OCI-LY3 (cell line): ENCODE results near the gene PRAC2.

Experiments used
- EZH2phosphoT487 ChIP-seq: fragments of 200-600 bp; shearing (Covaris generic); IDR thresholded peaks from 2 replicates; pipeline ENCODE4 v1.6.1; 2018; ENCODE audit warnings: antibody characterized with exemption, mixed run types, low read depth
- TF ChIP-seq, protein P1 (sequence below): fragments of 200-600, 300-600 bp; sonication (generic); IDR thresholded peaks from 2 replicates; pipeline ENCODE4 v1.5.1; 2014; ENCODE audit warnings: antibody characterized with exemption, low read length, low read depth

DNA sequence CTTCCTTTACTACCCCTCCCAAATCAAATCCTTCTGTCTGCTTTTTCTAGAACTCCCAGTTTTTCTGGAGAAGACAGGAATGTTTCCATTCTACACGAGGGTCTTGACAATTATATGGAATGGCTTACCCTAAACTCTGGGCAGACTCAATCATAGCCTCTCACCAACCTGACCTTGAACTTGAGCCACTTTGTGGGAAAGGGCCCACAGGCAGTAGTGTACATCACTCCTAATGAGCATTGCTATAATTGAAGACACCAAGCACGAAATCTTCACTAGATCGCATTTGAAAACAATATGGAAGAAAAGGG is 7.2 kb downstream of the PRAC2 start:
- TF ChIP-seq, protein P1, sequence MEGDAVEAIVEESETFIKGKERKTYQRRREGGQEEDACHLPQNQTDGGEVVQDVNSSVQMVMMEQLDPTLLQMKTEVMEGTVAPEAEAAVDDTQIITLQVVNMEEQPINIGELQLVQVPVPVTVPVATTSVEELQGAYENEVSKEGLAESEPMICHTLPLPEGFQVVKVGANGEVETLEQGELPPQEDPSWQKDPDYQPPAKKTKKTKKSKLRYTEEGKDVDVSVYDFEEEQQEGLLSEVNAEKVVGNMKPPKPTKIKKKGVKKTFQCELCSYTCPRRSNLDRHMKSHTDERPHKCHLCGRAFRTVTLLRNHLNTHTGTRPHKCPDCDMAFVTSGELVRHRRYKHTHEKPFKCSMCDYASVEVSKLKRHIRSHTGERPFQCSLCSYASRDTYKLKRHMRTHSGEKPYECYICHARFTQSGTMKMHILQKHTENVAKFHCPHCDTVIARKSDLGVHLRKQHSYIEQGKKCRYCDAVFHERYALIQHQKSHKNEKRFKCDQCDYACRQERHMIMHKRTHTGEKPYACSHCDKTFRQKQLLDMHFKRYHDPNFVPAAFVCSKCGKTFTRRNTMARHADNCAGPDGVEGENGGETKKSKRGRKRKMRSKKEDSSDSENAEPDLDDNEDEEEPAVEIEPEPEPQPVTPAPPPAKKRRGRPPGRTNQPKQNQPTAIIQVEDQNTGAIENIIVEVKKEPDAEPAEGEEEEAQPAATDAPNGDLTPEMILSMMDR, result no peak
- TF ChIP-seq EZH2phosphoT487, result no peak
